HG03060 (cell line): ENCODE results near the gene SPG11.
"Not testable (repeated sequence)": the region's sequence is repeated elsewhere in the genome, so short reads cannot be mapped to it uniquely, and the experiment has no call there.

Experiments used
- ATAC-seq: cut with Tn5 transposase; IDR thresholded peaks from one replicate; pipeline ENCODE4 v1.9.1; 2021; ENCODE audit warnings: low read depth, moderate number of reproducible peaks; ENCODE audit not compliant: unreplicated experiment

SPG11 gene, protein sequence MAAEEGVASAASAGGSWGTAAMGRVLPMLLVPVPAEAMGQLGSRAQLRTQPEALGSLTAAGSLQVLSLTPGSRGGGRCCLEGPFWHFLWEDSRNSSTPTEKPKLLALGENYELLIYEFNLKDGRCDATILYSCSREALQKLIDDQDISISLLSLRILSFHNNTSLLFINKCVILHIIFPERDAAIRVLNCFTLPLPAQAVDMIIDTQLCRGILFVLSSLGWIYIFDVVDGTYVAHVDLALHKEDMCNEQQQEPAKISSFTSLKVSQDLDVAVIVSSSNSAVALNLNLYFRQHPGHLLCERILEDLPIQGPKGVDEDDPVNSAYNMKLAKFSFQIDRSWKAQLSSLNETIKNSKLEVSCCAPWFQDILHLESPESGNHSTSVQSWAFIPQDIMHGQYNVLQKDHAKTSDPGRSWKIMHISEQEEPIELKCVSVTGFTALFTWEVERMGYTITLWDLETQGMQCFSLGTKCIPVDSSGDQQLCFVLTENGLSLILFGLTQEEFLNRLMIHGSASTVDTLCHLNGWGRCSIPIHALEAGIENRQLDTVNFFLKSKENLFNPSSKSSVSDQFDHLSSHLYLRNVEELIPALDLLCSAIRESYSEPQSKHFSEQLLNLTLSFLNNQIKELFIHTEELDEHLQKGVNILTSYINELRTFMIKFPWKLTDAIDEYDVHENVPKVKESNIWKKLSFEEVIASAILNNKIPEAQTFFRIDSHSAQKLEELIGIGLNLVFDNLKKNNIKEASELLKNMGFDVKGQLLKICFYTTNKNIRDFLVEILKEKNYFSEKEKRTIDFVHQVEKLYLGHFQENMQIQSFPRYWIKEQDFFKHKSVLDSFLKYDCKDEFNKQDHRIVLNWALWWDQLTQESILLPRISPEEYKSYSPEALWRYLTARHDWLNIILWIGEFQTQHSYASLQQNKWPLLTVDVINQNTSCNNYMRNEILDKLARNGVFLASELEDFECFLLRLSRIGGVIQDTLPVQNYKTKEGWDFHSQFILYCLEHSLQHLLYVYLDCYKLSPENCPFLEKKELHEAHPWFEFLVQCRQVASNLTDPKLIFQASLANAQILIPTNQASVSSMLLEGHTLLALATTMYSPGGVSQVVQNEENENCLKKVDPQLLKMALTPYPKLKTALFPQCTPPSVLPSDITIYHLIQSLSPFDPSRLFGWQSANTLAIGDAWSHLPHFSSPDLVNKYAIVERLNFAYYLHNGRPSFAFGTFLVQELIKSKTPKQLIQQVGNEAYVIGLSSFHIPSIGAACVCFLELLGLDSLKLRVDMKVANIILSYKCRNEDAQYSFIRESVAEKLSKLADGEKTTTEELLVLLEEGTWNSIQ (N-terminal part only)

DNA sequence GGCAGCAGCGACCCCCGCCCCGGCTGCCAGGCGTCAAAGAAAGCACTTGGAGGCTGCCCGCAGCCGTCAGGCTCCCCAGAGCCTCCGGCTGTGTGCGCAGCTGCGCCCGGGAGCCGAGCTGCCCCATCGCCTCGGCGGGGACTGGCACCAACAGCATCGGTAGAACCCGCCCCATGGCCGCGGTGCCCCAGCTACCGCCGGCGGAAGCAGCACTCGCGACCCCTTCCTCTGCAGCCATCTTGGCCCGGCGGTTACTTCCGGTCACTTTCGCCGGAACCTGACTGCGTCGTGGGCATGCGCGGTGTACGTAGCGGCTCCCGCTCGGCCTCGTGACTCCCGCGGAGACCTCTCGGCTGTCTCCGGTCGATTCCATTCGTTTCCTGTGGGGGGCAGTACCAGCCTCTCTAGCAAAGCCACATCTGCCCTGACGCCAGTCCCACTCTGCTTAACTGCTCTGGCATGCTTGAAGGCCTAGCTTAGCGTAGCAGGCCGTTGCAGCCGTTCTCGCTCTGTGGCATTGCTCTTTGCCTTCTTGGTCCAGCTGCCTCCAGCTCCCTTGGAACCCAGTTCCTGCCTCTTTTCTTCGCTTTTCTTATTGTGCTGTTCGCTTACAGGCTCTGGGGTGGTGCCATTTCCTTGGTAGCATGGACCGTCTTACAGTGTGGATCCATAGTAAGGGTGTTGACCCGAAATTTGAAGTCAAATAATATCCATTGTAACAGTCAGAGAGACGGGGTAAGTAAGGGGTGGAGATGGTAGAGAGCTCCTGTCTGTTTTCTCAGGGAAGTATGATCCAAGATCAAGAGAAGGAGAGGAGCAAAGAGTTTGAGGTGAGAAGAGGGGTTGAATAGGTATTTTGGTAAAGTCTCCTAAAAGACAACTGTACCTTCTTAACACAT lies at the start of gene SPG11:
SPG11 (minus strand) TSS at position 253 of the 899 bp plus-strand sequence; CDS start at position 238, 15 bp downstream.
- peak; percentile 66 for ATAC-seq

DNA sequence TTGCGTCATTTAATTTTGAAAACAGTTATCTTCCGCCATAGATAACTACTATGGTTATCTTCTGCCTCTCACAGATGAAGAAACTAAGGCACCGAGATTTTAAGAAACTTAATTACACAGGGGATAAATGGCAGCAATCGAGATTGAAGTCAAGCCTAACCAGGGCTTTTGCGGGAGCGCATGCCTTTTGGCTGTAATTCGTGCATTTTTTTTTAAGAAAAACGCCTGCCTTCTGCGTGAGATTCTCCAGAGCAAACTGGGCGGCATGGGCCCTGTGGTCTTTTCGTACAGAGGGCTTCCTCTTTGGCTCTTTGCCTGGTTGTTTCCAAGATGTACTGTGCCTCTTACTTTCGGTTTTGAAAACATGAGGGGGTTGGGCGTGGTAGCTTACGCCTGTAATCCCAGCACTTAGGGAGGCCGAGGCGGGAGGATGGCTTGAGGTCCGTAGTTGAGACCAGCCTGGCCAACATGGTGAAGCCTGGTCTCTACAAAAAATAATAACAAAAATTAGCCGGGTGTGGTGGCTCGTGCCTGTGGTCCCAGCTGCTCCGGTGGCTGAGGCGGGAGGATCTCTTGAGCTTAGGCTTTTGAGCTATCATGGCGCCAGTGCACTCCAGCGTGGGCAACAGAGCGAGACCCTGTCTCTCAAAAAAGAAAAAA lies 49.0 kb upstream of the SPG11 start:
- ATAC-seq, result no peak

DNA sequence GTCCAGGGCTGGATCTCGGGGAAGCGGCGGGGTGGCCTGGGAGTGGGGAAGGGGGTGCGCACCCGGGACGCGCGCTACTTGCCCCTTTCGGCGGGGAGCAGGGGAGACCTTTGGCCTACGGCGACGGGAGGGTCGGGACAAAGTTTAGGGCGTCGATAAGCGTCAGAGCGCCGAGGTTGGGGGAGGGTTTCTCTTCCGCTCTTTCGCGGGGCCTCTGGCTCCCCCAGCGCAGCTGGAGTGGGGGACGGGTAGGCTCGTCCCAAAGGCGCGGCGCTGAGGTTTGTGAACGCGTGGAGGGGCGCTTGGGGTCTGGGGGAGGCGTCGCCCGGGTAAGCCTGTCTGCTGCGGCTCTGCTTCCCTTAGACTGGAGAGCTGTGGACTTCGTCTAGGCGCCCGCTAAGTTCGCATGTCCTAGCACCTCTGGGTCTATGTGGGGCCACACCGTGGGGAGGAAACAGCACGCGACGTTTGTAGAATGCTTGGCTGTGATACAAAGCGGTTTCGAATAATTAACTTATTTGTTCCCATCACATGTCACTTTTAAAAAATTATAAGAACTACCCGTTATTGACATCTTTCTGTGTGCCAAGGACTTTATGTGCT lies 48.4 kb upstream of the SPG11 start:
- peak; percentile 2 for ATAC-seq

DNA sequence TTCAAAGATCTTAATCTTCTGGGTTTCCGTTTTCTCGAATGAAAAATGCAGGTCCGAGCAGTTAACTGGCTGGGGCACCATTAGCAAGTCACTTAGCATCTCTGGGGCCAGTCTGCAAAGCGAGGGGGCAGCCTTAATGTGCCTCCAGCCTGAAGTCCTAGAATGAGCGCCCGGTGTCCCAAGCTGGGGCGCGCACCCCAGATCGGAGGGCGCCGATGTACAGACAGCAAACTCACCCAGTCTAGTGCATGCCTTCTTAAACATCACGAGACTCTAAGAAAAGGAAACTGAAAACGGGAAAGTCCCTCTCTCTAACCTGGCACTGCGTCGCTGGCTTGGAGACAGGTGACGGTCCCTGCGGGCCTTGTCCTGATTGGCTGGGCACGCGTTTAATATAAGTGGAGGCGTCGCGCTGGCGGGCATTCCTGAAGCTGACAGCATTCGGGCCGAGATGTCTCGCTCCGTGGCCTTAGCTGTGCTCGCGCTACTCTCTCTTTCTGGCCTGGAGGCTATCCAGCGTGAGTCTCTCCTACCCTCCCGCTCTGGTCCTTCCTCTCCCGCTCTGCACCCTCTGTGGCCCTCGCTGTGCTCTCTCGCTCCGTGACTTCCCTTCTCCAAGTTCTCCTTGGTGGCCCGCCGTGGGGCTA lies 47.8 kb upstream of the SPG11 start, which contains the start of the genes B2M and PATL2:
B2M (plus strand) TSS at position 422 of the 647 bp plus-strand sequence; CDS start at position 452, 30 bp downstream.
PATL2 (minus strand) TSS at position 228 of the 647 bp plus-strand sequence. CDS start 34,833 bp downstream, outside the sequence.
- ATAC-seq, result peak; percentile 83

DNA sequence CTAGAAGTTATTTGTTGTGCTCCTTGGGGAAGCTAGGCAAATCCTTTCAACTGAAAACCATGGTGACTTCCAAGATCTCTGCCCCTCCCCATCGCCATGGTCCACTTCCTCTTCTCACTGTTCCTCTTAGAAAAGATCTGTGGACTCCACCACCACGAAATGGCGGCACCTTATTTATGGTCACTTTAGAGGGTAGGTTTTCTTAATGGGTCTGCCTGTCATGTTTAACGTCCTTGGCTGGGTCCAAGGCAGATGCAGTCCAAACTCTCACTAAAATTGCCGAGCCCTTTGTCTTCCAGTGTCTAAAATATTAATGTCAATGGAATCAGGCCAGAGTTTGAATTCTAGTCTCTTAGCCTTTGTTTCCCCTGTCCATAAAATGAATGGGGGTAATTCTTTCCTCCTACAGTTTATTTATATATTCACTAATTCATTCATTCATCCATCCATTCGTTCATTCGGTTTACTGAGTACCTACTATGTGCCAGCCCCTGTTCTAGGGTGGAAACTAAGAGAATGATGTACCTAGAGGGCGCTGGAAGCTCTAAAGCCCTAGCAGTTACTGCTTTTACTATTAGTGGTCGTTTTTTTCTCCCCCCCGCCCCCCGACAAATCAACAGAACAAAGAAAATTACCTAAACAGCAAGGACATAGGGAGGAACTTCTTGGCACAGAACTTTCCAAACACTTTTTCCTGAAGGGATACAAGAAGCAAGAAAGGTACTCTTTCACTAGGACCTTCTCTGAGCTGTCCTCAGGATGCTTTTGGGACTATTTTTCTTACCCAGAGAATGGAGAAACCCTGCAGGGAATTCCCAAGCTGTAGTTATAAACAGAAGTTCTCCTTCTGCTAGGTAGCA lies 47.0 kb upstream of the SPG11 start:
- no peak for ATAC-seq

DNA sequence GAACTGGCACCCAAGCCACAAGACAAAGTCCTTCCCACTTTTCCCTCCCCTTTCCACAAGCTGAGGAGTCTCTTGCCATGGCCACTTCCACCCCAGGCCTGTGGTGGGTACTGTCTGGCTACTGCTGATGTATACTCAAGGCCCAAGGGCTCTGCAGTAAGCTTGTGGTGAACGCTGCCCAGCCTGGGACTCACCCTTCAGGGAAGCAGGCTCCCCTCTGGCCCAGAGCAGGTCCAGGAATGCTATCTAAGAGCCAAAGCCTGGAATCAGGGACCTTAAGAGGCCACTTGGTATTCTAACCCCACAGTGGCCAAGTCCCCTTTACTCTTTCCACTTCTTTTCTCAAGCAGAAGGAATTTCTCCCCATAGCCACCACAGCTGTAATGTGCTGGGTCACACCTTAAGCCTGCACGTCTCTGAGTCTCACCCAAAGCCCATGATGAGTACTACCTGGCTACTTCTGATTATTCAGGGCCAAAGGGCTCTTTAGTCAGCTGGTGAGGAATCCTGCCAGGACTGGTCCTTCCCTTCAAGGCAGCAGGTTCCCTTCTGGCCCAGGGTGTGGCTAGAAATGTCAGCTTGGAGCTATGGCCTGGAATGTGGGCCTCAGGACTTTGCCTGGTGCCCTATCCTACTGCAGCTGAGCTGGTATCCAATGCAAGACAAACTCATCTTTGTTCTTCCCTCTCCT lies 43.6 kb upstream of the SPG11 start:
- no peak for ATAC-seq

DNA sequence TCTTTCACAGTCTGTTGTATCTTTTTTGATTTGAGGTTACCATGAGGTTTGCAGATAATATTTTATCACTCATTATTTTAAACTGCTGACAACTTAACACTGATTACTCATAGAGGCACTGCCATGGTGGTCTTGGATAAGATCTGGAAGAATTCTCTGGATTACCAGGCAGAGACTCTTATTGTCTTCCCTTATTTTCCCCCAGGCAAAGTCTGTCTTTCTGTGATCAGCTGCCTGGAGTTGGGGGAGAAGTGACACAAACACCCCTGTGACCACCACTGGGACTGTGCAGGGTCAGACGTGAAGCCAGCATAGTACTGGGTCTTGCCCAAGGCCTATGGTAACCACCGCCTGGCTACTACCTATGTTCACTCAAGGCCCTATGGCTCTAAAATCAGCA lies 42.9 kb upstream of the SPG11 start:
- no peak for ATAC-seq

DNA sequence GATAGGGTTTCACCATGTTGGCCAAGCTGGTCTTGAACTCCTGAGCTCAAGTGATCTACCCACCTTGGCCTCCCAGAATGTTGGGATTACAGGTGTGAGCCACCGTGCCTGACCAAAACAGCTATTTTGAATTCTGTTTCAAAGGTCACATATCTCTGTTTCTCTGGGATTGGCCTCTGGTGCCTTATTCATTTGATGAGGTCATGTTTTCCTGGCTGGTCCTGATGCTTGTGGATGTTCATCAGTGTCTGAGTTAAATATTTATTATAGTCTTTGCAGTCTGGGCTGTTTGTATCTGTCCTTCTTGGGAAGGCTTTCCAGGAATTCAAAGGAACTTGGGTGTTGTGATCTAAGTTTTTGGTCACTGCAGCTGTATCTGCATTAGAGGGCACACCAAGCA lies 42.5 kb upstream of the SPG11 start:
- ATAC-seq, result no peak

DNA sequence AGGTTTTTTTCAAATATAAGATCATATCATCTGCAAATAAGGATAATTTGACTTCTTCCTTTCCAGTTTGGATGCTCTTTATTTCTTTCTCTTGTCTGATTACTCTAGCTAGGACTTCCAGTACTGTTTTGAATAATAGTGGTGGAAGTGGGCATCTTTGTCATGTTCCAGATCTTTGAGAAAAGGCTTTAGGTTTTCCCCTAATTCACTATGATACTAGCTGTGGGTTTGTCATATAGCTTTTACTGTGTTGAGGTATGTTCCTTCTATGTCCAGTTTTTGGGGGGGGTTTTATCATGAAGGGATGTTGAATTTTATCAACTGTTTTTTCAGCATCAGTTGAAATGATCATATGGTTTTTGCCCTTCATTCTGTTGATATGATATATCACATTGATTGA lies 37.2 kb upstream of the SPG11 start:
- not testable (repeated sequence) for ATAC-seq

DNA sequence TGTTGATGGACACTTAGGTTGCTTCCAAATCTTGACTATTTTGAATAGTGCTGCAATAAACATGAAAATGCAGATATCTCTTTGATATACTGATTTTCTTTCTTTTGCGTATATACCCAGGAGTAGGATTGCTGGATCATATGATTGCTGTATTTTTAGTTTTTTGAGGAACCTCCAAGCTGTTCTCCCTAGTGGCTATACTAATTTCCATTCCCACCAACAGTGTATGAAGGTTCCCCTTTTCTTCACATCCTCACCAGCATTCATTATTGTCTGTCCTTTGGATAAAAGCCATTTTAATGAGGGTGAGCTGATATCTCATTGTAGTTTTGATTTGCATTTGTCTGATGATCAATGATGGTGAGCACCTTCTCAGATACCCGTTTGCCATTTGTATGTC lies 35.2 kb upstream of the SPG11 start:
- no peak for ATAC-seq

DNA sequence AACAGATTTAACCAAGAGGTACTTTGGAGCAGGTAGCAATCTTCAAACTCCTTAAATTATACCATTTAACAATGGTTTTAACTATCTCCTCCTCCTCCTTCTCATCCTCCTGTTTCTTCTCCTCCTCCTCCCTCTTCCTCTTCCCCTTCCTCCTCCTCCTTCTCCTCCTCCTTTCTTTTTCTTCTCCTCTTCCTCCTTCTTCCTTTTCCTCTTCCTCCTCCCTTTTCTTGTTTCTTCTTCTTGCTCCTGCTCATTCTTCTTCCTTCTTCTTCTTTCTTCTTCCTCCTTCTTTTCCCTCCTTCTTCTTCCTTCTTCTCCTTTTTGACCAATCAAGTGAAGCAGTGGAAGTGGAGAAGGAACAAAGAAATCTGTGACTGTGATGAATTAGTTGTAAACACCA lies 33.6 kb upstream of the SPG11 start:
- no peak for ATAC-seq

DNA sequence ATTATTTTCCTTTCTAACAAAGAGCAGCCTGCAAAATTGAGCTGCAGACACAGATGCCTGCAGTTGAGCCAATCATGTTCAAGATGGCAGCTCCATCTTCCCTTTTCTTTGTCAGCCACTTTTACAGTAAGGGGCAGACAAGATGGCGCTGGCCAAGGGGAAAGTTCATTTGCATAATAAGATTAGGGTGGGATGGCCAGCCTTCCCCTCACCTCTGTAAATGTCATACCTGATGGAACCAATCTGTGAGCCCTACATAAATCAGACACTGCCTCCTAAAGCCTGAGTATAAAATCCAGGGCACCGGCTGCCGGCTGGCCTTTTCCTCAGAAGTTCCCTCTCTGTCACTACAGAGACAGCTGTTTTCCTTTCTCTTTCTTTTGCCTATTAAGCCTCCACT lies 31.8 kb upstream of the SPG11 start:
- ATAC-seq, result no peak

DNA sequence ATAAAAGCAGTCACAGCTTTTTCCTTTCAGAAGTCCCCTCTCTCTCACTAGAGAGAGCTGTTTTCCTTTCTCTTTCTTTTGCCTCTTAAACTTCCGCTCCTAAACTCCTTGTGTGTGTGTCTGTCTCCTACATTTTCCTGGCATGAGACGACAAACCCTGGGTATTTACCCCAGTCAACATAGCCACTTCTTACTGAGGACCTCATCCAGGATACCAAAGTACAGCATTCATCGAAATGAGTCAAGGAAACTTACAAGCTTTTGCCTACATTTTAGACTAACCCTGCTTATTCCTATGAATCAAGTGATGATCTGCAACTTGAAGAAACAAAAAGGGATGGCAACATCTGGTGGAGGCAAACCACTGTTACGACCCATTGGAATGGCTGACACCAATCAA lies 31.0 kb upstream of the SPG11 start:
- no peak for ATAC-seq

DNA sequence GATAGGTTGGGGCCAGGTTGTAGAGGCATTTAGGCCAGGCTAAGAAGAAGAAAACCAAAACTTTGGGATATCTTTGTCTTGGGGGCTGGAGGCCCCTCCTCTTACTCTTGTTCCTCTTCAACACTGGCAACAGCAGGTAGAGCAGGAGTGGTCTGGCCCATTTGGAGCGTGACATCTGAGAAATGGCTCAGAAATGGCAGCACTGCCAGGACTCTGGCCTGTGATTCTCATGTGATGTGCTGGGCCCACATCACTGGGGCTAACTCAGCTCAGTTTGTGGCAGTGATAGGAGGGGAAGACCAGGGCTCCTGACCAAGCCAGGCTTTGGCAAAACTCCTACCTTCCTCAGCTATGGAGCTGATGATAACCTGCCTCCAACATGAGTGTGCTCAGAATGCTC lies 29.2 kb upstream of the SPG11 start:
- no peak for ATAC-seq

DNA sequence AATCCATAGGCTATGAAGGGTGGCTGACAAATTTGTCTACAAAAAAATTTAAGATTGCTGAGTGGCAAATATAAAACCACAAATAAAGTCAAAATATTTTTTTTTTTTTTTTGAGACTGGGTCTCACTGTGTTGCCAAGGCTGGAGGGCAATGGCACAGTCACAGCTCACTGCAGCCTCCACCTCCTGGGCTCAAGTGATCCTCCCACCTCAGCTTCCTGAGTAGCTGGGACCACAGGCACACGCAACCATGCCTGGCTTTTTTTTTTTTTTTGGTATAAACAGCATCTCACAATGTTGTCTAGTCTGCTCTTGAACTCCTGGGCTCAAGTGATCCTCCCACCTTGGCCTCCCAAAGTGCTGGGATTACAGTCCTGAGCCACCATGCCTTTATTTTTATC lies 26.8 kb upstream of the SPG11 start:
- ATAC-seq, result not testable (repeated sequence)

DNA sequence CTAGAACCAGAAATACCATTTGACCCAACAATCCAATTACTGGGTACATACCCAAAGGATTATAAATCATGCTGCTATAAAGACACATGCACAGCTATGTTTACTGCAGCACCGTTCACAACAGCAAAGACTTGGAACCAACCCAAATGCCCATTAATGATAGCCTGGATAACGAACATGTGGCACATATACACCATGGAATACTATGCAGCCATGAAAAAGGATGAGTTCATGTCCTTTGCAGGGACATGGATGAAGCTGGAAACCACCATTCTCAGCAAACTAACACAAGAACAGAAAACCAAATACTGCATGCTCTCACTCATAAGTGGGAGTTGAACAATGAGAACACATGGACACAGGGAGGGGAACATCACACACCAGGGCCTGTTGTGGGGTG lies 25.9 kb upstream of the SPG11 start:
- ATAC-seq, result not testable (repeated sequence)
